HG03280 (cell line): Measurements from ENCODE around the gene KMT2D.

ENCODE experiments used
- ATAC-seq: cut with Tn5 transposase; IDR thresholded peaks from one replicate; pipeline ENCODE4 v1.9.1; 2021; ENCODE audit warnings: mild to moderate bottlenecking, moderate library complexity; ENCODE audit not compliant: unreplicated experiment

The KMT2D gene

GRCh38 chr12:49022558-49023178 is 37.9 kb downstream of the KMT2D start:
- no peak for ATAC-seq

GRCh38 chr12:49021292-49021915 is 39.2 kb downstream of the KMT2D start:
- no peak for ATAC-seq

GRCh38 chr12:49020441-49020840 is 40.2 kb downstream of the KMT2D start:
- no peak for ATAC-seq

- ATAC-seq = no peak
Measured at GRCh38 chr12:49019443-49020324, 40.9 kb downstream of the KMT2D start.

GRCh38 chr12:49019120-49019430 is 41.5 kb downstream of the KMT2D start:
- ATAC-seq = no peak

GRCh38 chr12:49018261-49019119 is 42.1 kb downstream of the KMT2D start, which contains the start of gene PRKAG1:
Gene PRKAG1 (minus strand): TSS chr12:49018776. CDS start chr12:49018740, 36 bp downstream.
- ATAC-seq = peak; percentile 91

GRCh38 chr12:49017891-49018260 is 42.7 kb downstream of the KMT2D start:
- peak; percentile 9 for ATAC-seq

GRCh38 chr12:49015196-49015595 is 45.4 kb downstream of the KMT2D start:
- ATAC-seq = no peak

- no peak for ATAC-seq
Measured at GRCh38 chr12:49014547-49014946, 46.0 kb downstream of the KMT2D start.

- ATAC-seq = no peak
Measured at GRCh38 chr12:49013428-49013827, 47.2 kb downstream of the KMT2D start.

- ATAC-seq = no peak
Measured at GRCh38 chr12:49012739-49013138, 47.9 kb downstream of the KMT2D start.
